RWPE1 (cell line): ENCODE measurements around the gene DKK1.
"Not testable (repeated sequence)": the region's sequence is repeated elsewhere in the genome, so short reads cannot be mapped to it uniquely, and the experiment has no call there.

Experiments used
- CTCF ChIA-PET: fragments of 350-600 bp; sonication (Branson Sonifier 250); formaldehyde crosslinking; extraction: SDS; loops from one replicate; lab custom pipeline; 2021; lab: Yijun Ruan, JAX
- POLR2A ChIA-PET: fragments of 400-600 bp; formaldehyde crosslinking; extraction: SDS; loops from one replicate; lab custom pipeline; 2020; ENCODE audit warnings: antibody characterized with exemption; ENCODE audit not compliant: low non-redundant PET; lab: Yijun Ruan, JAX
- DNase-seq: peaks from one replicate; pipeline ENCODE4 v3.0.0; 2012; ENCODE audit warnings: low spot score
- H3K27ac ChIP-seq: fragments of 450-650 bp; 2 replicates; pipeline ENCODE4 v1.5.1; 2017
- TF ChIP-seq, protein P1 (sequence below): fragments of 450-650 bp; conservative IDR thresholded peaks from 2 replicates; pipeline ENCODE4 v1.5.1; 2017; ENCODE audit warnings: low read depth, mild to moderate bottlenecking

The DKK1 gene

GRCh38 chr10:52351914-52352330 lies 37.8 kb downstream of the DKK1 start:
- CTCF ChIA-PET = interaction anchor here (0.5 kb wide), 1 partner anchor 137 kb away, joined by 4 read pairs; no protein-coding TSS in a partner anchor
- POLR2A ChIA-PET = no interaction called here
- no peak for DNase-seq
- no peak overlapping the region for H3K27ac ChIP-seq
- TF ChIP-seq, protein P1, sequence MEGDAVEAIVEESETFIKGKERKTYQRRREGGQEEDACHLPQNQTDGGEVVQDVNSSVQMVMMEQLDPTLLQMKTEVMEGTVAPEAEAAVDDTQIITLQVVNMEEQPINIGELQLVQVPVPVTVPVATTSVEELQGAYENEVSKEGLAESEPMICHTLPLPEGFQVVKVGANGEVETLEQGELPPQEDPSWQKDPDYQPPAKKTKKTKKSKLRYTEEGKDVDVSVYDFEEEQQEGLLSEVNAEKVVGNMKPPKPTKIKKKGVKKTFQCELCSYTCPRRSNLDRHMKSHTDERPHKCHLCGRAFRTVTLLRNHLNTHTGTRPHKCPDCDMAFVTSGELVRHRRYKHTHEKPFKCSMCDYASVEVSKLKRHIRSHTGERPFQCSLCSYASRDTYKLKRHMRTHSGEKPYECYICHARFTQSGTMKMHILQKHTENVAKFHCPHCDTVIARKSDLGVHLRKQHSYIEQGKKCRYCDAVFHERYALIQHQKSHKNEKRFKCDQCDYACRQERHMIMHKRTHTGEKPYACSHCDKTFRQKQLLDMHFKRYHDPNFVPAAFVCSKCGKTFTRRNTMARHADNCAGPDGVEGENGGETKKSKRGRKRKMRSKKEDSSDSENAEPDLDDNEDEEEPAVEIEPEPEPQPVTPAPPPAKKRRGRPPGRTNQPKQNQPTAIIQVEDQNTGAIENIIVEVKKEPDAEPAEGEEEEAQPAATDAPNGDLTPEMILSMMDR = no peak

DNA sequence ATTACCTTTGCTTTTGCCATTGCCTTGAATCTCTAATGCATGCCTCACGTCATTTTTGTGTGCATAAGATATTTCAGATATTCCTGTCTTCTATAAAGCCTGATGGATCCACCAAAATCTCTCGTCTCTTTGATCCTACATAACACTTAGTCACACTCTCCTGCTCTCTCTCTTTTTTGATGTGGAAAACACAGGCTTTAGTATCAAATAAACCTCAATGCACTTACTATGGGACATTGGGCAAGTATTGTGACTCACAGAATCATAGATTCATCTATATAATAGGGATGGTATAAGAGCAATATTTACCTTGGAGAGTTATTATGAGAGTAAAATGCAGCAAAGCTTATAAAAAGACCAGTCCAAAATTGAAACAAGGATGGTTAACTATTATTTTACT lies 39.1 kb downstream of the DKK1 start:
- CTCF ChIA-PET = no interaction called here
- no peak overlapping the region for H3K27ac ChIP-seq
- no peak for DNase-seq
- TF ChIP-seq, protein P1 = no peak
- POLR2A ChIA-PET = interaction anchor here (0.7 kb wide), 1 partner anchor 11 kb away, joined by 4 read pairs; no protein-coding TSS in a partner anchor

GRCh38 chr10:52353960-52354394 lies 39.9 kb downstream of the DKK1 start:
- TF ChIP-seq, protein P1 = no peak
- ChIA-PET POLR2A (no interaction called here), CTCF (no interaction called here)
- no peak for DNase-seq
- H3K27ac ChIP-seq = no peak overlapping the region

GRCh38 chr10:52357971-52358370 lies 43.9 kb downstream of the DKK1 start:
- POLR2A ChIA-PET = no interaction called here
- DNase-seq = no peak
- TF ChIP-seq, protein P1 = no peak
- H3K27ac ChIP-seq = no peak overlapping the region
- CTCF ChIA-PET = no interaction called here

GRCh38 chr10:52359441-52359840 lies 45.4 kb downstream of the DKK1 start:
- ChIA-PET CTCF (no interaction called here), POLR2A (no interaction called here)
- H3K27ac ChIP-seq = no peak overlapping the region
- TF ChIP-seq, protein P1 = no peak
- DNase-seq = no peak

DNA sequence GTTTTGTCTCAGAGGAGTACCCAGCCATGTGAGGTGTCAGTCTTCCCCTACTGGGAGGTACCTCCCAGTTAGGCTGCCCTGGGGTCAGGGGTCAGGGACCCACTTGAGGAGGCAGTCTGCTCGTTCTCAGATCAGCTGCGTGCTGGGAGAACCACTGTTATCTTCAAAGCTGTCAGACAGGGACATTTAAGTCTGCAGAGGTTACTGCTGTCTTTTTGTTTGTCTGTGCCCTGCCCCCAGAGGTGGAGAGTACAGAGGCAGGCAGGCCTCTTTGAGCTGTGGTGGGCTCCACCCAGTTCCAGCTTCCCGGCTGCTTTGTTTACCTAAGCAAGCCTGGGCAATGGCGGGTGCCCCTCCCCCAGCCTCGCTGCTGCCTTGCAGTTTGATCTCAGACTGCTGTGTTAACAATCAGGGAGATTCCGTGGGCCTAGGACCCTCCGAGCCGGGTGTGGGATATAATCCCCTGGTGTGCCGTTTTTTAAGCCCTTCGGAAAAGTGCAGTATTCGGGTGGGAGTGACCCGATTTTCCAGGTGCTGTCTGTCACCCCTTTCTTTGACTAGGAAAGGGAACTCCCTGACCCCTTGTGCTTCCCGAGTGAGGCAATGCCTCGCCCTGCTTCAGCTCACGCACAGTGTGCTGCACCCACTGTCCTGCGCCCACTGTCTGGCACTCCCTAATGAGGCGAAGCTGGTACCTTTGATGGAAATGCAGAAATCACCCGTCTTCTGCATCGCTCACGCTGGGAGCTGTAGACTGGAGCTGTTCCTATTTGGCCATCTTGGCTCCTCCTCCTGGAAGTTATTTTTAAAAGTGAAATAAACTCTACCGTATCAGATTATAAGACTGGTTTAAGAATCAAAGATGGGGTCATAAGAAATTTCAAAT lies 51.7 kb downstream of the DKK1 start:
- H3K27ac ChIP-seq, CTCF ChIA-PET, POLR2A ChIA-PET, DNase-seq: not testable (repeated sequence)
